HepG2 (cell line): ENCODE results near the gene CACNA1G. TPM values are rescaled to one million over a fixed set of nuclear protein-coding genes. Genes with fewer than 3 reads are reported as not detected.

ENCODE experiments used
- IKZF5 ChIP-seq: IDR thresholded peaks from 2 replicates; pipeline ENCODE4 v1.6.1; 2018; ENCODE audit warnings: missing genetic modification reagents, mild to moderate bottlenecking, missing compliant biosample characterization
- NR2C2 ChIP-seq: sonication (generic); formaldehyde crosslinking; IDR thresholded peaks from 2 replicates; pipeline ENCODE4 v1.4.0; 2020; ENCODE audit warnings: missing genetic modification reagents, mild to moderate bottlenecking, moderate library complexity, borderline replicate concordance
- NR2F2 ChIP-seq: IDR thresholded peaks from 2 replicates; pipeline ENCODE4 v1.6.1; 2012; ENCODE audit warnings: low read depth, inconsistent platforms, borderline replicate concordance
- NR2F6 ChIP-seq, 2 experiments: IDR thresholded peaks; 2 replicates each; pipeline ENCODE4 v1.6.1; 2016; ENCODE audit warnings: antibody characterized with exemption in 1 of 2, mild to moderate bottlenecking in 1 of 2
- POGK ChIP-seq: sonication (generic); formaldehyde crosslinking; conservative IDR thresholded peaks from 2 replicates; pipeline ENCODE4 v1.8.0; 2022; ENCODE audit warnings: mild to moderate bottlenecking, moderate library complexity, missing genetic modification reagents
- POLR2A ChIP-seq, 2 experiments: IDR thresholded peaks; 2 replicates each; pipeline ENCODE4 v1.6.1; 2011; ENCODE audit warnings: low read depth in 2 of 2, low read length in 2 of 2, mild to moderate bottlenecking in 1 of 2, moderate library complexity in 1 of 2; ENCODE audit not compliant: insufficient read depth in 1 of 2
- POLR2G ChIP-seq: fragments of 200-400 bp; formaldehyde crosslinking; IDR thresholded peaks from 2 replicates; pipeline ENCODE4 v1.6.1; 2018; ENCODE audit warnings: mild to moderate bottlenecking, low read depth, low read length, moderate library complexity
- PRPF4 ChIP-seq: fragments of 200-400 bp; formaldehyde crosslinking; IDR thresholded peaks from 2 replicates; pipeline ENCODE4 v1.6.1; 2016; ENCODE audit warnings: low read length, low read depth; ENCODE audit not compliant: poor library complexity, severe bottlenecking
- RNF219 ChIP-seq: sonication (generic); formaldehyde crosslinking; IDR thresholded peaks from 2 replicates; pipeline ENCODE4 v1.5.0; 2020; ENCODE audit warnings: mild to moderate bottlenecking, missing genetic modification reagents
- SNRNP70 ChIP-seq: fragments of 200-400 bp; formaldehyde crosslinking; IDR thresholded peaks from 2 replicates; pipeline ENCODE4 v1.6.1; 2017; ENCODE audit warnings: mild to moderate bottlenecking, low read depth, low read length, moderate library complexity
- ZNF276 ChIP-seq: sonication (generic); formaldehyde crosslinking; IDR thresholded peaks from 2 replicates; pipeline ENCODE4 v1.4.0; 2020; ENCODE audit warnings: mild to moderate bottlenecking, low read depth, missing genetic modification reagents
- ZNF317 ChIP-seq: sonication (generic); formaldehyde crosslinking; IDR thresholded peaks from 2 replicates; pipeline ENCODE4 v1.5.0; 2020; ENCODE audit warnings: mild to moderate bottlenecking, missing genetic modification reagents
- ZNF337 ChIP-seq: sonication (generic); formaldehyde crosslinking; IDR thresholded peaks from 2 replicates; pipeline ENCODE4 v1.5.1; 2020; ENCODE audit warnings: missing genetic modification reagents, low read depth, mild to moderate bottlenecking, borderline replicate concordance
- ZNF430 ChIP-seq: sonication (generic); formaldehyde crosslinking; IDR thresholded peaks from 2 replicates; pipeline ENCODE4 v1.9.0; 2021; ENCODE audit warnings: mild to moderate bottlenecking, missing genetic modification reagents
- ZNF672 ChIP-seq: sonication (generic); formaldehyde crosslinking; IDR thresholded peaks from 2 replicates; pipeline ENCODE4 v1.8.1; 2022; ENCODE audit warnings: missing genetic modification reagents
- polyA plus RNA-seq, 8 experiments: library from polyadenylated mRNA; depleted of rRNA in 3 of 8; stranded (reverse) in 7 of 8; unstranded in 1 of 8; fragments of >200 nt; fragmentation: Illumina TruSeq in 4 of 8; extraction: Trizol in 4 of 8; gene quantifications; 2 replicates each; pipeline versions ENCODE4 v1.2.1 to v1.2.3, GENCODE V29; 2011 to 2016; ENCODE audit warnings: low read depth in 4 of 8, missing spikeins in 1 of 8, mixed read lengths in 1 of 8; ENCODE audit not compliant: insufficient read depth in 1 of 8
- total RNA-seq, 5 experiments: library from RNA; depleted of rRNA; stranded (reverse); fragments of >200 nt; fragmentation: Illumina TruSeq; extraction: Trizol; gene quantifications; 2 replicates each; pipeline ENCODE4 v1.2.3, GENCODE V29; 2016; ENCODE audit warnings: low read depth in 1 of 5
- TF ChIP-seq, protein P1 (sequence below): sonication (generic); formaldehyde crosslinking; IDR thresholded peaks from 2 replicates; pipeline ENCODE4 v1.4.0; 2020; ENCODE audit warnings: mild to moderate bottlenecking, missing genetic modification reagents
- TF ChIP-seq, protein P2 (sequence below): sonication (generic); formaldehyde crosslinking; IDR thresholded peaks from 2 replicates; pipeline ENCODE4 v1.5.0; 2020; ENCODE audit warnings: mild to moderate bottlenecking, missing genetic modification reagents

Gene CACNA1G
- total and polyA plus RNA-seq, 2 of the 13 experiments (the other 11 are each of a cell fraction or from before 2014, with no cell fraction given), result 0.02 TPM; not detected in 1

DNA sequence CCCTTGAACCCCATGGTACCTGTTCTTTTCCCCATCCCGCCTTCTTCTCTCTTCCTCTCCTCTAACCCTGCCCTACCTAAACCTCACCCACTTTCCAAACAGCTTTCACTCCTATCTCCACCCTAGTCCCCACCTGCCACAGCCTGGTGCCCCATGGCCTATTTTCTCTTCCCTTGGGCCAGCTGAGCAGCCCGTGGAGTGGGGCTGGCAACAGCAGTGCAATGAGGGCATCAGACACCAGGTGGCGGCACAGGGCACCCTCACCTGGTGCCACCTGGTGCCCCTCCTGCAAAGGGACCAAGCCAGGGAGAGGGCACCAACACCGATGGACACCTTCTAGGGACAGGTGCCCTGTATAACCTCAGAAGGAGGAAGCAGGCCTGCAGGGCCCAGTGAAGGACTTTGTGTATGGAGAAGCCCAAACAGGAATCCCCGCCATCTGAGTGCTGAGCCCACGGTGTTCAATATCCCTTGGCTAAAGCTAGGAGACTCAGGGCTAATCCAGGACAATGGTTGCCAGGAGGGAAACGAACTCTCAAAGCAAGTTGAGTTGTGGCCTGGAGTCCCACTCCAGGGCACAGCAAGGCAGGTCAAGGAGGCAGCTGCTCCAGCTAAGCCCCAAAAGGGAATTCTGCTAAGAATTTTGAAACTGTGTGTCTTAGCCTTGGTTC lies 70.1 kb downstream of the CACNA1G start (continued):
- peak; percentile 46; the same call in 1 of the 2 replicates for TF ChIP-seq POGK (CRISPR knock-in tag)
- TF ChIP-seq RNF219 (CRISPR knock-in tag), result no peak
- TF ChIP-seq, protein P1, sequence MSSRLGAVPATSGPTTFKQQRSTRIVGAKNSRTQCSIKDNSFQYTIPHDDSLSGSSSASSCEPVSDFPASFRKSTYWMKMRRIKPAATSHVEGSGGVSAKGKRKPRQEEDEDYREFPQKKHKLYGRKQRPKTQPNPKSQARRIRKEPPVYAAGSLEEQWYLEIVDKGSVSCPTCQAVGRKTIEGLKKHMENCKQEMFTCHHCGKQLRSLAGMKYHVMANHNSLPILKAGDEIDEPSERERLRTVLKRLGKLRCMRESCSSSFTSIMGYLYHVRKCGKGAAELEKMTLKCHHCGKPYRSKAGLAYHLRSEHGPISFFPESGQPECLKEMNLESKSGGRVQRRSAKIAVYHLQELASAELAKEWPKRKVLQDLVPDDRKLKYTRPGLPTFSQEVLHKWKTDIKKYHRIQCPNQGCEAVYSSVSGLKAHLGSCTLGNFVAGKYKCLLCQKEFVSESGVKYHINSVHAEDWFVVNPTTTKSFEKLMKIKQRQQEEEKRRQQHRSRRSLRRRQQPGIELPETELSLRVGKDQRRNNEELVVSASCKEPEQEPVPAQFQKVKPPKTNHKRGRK (CRISPR knock-in tag), result peak; percentile 85; the same call in 1 of the 2 replicates
- TF ChIP-seq ZNF337 (CRISPR knock-in tag), result no peak
- TF ChIP-seq, protein P2, sequence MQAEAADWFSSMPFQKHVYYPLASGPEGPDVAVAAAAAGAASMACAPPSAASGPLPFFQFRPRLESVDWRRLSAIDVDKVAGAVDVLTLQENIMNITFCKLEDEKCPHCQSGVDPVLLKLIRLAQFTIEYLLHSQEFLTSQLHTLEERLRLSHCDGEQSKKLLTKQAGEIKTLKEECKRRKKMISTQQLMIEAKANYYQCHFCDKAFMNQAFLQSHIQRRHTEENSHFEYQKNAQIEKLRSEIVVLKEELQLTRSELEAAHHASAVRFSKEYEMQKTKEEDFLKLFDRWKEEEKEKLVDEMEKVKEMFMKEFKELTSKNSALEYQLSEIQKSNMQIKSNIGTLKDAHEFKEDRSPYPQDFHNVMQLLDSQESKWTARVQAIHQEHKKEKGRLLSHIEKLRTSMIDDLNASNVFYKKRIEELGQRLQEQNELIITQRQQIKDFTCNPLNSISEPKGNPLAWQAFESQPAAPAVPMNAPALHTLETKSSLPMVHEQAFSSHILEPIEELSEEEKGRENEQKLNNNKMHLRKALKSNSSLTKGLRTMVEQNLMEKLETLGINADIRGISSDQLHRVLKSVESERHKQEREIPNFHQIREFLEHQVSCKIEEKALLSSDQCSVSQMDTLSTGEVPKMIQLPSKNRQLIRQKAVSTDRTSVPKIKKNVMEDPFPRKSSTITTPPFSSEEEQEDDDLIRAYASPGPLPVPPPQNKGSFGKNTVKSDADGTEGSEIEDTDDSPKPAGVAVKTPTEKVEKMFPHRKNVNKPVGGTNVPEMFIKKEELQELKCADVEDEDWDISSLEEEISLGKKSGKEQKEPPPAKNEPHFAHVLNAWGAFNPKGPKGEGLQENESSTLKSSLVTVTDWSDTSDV, result no peak
- no peak for TF ChIP-seq POLR2A (IDR thresholded peaks at IDR 0.05; ENCODE audit: insufficient read depth in 1 of 2, low read depth in 2 of 2, low read length in 2 of 2)
- TF ChIP-seq IKZF5 (CRISPR knock-in tag), result peak; percentile 71; the same call in 1 of the 2 replicates
- no peak for TF ChIP-seq SNRNP70
- no peak for TF ChIP-seq NR2F6 (IDR thresholded peaks at IDR 0.05)
- peak; percentile 62 for TF ChIP-seq NR2F6 (CRISPR knock-in tag; IDR thresholded peaks at IDR 0.05)
- no peak for TF ChIP-seq ZNF672 (CRISPR knock-in tag)
- no peak for TF ChIP-seq POLR2G
- no peak for TF ChIP-seq PRPF4
- TF ChIP-seq NR2F2, result no peak
- TF ChIP-seq NR2C2 (CRISPR knock-in tag), result no peak
- TF ChIP-seq ZNF276 (CRISPR knock-in tag), result no peak
- no peak for TF ChIP-seq ZNF317 (CRISPR knock-in tag)
- TF ChIP-seq ZNF430 (CRISPR knock-in tag), result no peak
